ENCODE measurements around the gene CCDC85C.
A peak's percentile ranks its signal among the peaks of the same experiment; 100 is the strongest.

The CCDC85C gene

GRCh38 chr14:99589651-99590530 lies 14.1 kb downstream of the CCDC85C start:
- Histone ChIP-seq H3K9me3 (ENCODE audit: control insufficient read depth, low read length) (no peaks in the 10 kb centered on the region), H3K4me1 (ENCODE audit: control insufficient read depth, insufficient read depth, low read length) (peaks cover 67% of the 10 kb centered on the region), H3K9ac (ENCODE audit: low read length) (no peak overlapping the region), H3K36me3 (ENCODE audit: control insufficient read depth, insufficient read depth, low read length) (no peaks in the 10 kb centered on the region), H3K27me3 (ENCODE audit: control insufficient read depth, insufficient read depth, low read length) (no peaks in the 10 kb centered on the region), H3K4me3 (ENCODE audit: low read length) (no peak overlapping the region)

- no peak overlapping the region for H3K9ac ChIP-seq (ENCODE audit: low read length)
- H3K9me3 ChIP-seq (ENCODE audit: control insufficient read depth, low read length), result no peaks in the 10 kb centered on the region
- peaks cover 58% of the 10 kb centered on the region for H3K4me1 ChIP-seq (ENCODE audit: control insufficient read depth, insufficient read depth, low read length)
- H3K4me3 ChIP-seq (ENCODE audit: low read length), result no peak overlapping the region
- H3K36me3 ChIP-seq (ENCODE audit: control insufficient read depth, insufficient read depth, low read length), result no peaks in the 10 kb centered on the region
- no peaks in the 10 kb centered on the region for H3K27me3 ChIP-seq (ENCODE audit: control insufficient read depth, insufficient read depth, low read length)
Observed at GRCh38 chr14:99589031-99589441, 15.0 kb downstream of the CCDC85C start.

- Histone ChIP-seq H3K4me1 (ENCODE audit: control insufficient read depth, insufficient read depth, low read length) (peaks cover 45% of the 10 kb centered on the region), H3K4me3 (ENCODE audit: low read length) (no peak overlapping the region), H3K9ac (ENCODE audit: low read length) (no peak overlapping the region), H3K9me3 (ENCODE audit: control insufficient read depth, low read length) (no peaks in the 10 kb centered on the region), H3K36me3 (ENCODE audit: control insufficient read depth, insufficient read depth, low read length) (no peaks in the 10 kb centered on the region), H3K27me3 (ENCODE audit: control insufficient read depth, insufficient read depth, low read length) (no peaks in the 10 kb centered on the region)
Observed at GRCh38 chr14:99587460-99588278, 16.3 kb downstream of the CCDC85C start.

GRCh38 chr14:99586761-99587459 lies 17.1 kb downstream of the CCDC85C start:
- H3K4me1 ChIP-seq (ENCODE audit: control insufficient read depth, insufficient read depth, low read length), result peaks cover 38% of the 10 kb centered on the region
- H3K27me3 ChIP-seq (ENCODE audit: control insufficient read depth, insufficient read depth, low read length), result no peaks in the 10 kb centered on the region
- no peak overlapping the region for H3K9ac ChIP-seq (ENCODE audit: low read length)
- H3K9me3 ChIP-seq (ENCODE audit: control insufficient read depth, low read length), result no peaks in the 10 kb centered on the region
- H3K4me3 ChIP-seq (ENCODE audit: low read length), result no peak overlapping the region
- H3K36me3 ChIP-seq (ENCODE audit: control insufficient read depth, insufficient read depth, low read length), result no peaks in the 10 kb centered on the region

GRCh38 chr14:99586054-99586760 lies 17.8 kb downstream of the CCDC85C start:
- Histone ChIP-seq H3K36me3 (ENCODE audit: control insufficient read depth, insufficient read depth, low read length) (no peaks in the 10 kb centered on the region), H3K4me3 (ENCODE audit: low read length) (no peak overlapping the region), H3K27me3 (ENCODE audit: control insufficient read depth, insufficient read depth, low read length) (no peaks in the 10 kb centered on the region), H3K9ac (ENCODE audit: low read length) (no peak overlapping the region), H3K9me3 (ENCODE audit: control insufficient read depth, low read length) (no peaks in the 10 kb centered on the region), H3K4me1 (ENCODE audit: control insufficient read depth, insufficient read depth, low read length) (peaks cover 37% of the 10 kb centered on the region)

- no peaks in the 10 kb centered on the region for H3K9me3 ChIP-seq (ENCODE audit: control insufficient read depth, low read length)
- no peak overlapping the region for H3K4me3 ChIP-seq (ENCODE audit: low read length)
- no peaks in the 10 kb centered on the region for H3K36me3 ChIP-seq (ENCODE audit: control insufficient read depth, insufficient read depth, low read length)
- no peaks in the 10 kb centered on the region for H3K27me3 ChIP-seq (ENCODE audit: control insufficient read depth, insufficient read depth, low read length)
- no peak overlapping the region for H3K9ac ChIP-seq (ENCODE audit: low read length)
- H3K4me1 ChIP-seq (ENCODE audit: control insufficient read depth, insufficient read depth, low read length), result peaks cover 37% of the 10 kb centered on the region
Observed at GRCh38 chr14:99584823-99585222, 19.2 kb downstream of the CCDC85C start.

- Histone ChIP-seq H3K9ac (ENCODE audit: low read length) (no peak overlapping the region), H3K9me3 (ENCODE audit: control insufficient read depth, low read length) (no peaks in the 10 kb centered on the region), H3K27me3 (ENCODE audit: control insufficient read depth, insufficient read depth, low read length) (no peaks in the 10 kb centered on the region), H3K4me1 (ENCODE audit: control insufficient read depth, insufficient read depth, low read length) (peaks cover 42% of the 10 kb centered on the region), H3K4me3 (ENCODE audit: low read length) (no peak overlapping the region), H3K36me3 (ENCODE audit: control insufficient read depth, insufficient read depth, low read length) (no peaks in the 10 kb centered on the region)
Observed at GRCh38 chr14:99581938-99582337, 22.1 kb downstream of the CCDC85C start.

- H3K4me1 ChIP-seq (ENCODE audit: control insufficient read depth, insufficient read depth, low read length), result peaks cover 48% of the 10 kb centered on the region
- no peaks in the 10 kb centered on the region for H3K27me3 ChIP-seq (ENCODE audit: control insufficient read depth, insufficient read depth, low read length)
- no peak overlapping the region for H3K4me3 ChIP-seq (ENCODE audit: low read length)
- no peak overlapping the region for H3K9ac ChIP-seq (ENCODE audit: low read length)
- no peaks in the 10 kb centered on the region for H3K36me3 ChIP-seq (ENCODE audit: control insufficient read depth, insufficient read depth, low read length)
- H3K9me3 ChIP-seq (ENCODE audit: control insufficient read depth, low read length), result no peaks in the 10 kb centered on the region
Observed at GRCh38 chr14:99581374-99581773, 22.6 kb downstream of the CCDC85C start.

GRCh38 chr14:99579903-99580571 lies 24.0 kb downstream of the CCDC85C start:
- H3K9me3 ChIP-seq (ENCODE audit: control insufficient read depth, low read length), result no peaks in the 10 kb centered on the region
- H3K27me3 ChIP-seq (ENCODE audit: control insufficient read depth, insufficient read depth, low read length), result no peaks in the 10 kb centered on the region
- H3K4me1 ChIP-seq (ENCODE audit: control insufficient read depth, insufficient read depth, low read length), result peaks cover 61% of the 10 kb centered on the region
- H3K9ac ChIP-seq (ENCODE audit: low read length), result peak overlapping the region; percentile 78
- no peak overlapping the region for H3K4me3 ChIP-seq (ENCODE audit: low read length)
- H3K36me3 ChIP-seq (ENCODE audit: control insufficient read depth, insufficient read depth, low read length), result no peaks in the 10 kb centered on the region

- Histone ChIP-seq H3K4me3 (ENCODE audit: low read length) (peak overlapping the region; percentile 25), H3K9ac (ENCODE audit: low read length) (peak overlapping the region; percentile 78), H3K4me1 (ENCODE audit: control insufficient read depth, insufficient read depth, low read length) (peaks cover 69% of the 10 kb centered on the region), H3K9me3 (ENCODE audit: control insufficient read depth, low read length) (no peaks in the 10 kb centered on the region), H3K27me3 (ENCODE audit: control insufficient read depth, insufficient read depth, low read length) (no peaks in the 10 kb centered on the region), H3K36me3 (ENCODE audit: control insufficient read depth, insufficient read depth, low read length) (no peaks in the 10 kb centered on the region)
Observed at GRCh38 chr14:99579120-99579836, 24.7 kb downstream of the CCDC85C start.

Measured in mucosa of stomach (tissue), 1 donor.